Skin epidermis (tissue), 12 donors: ENCODE results near the gene STOX2.

Experiments used
- H3K27ac ChIP-seq, 21 experiments: fragments of 200-600 bp; sonication (generic) in 11 of 21; one replicate each; pipeline ENCODE4 v1.5.0; 2020; ENCODE audit warnings: mild to moderate bottlenecking in 3 of 21, inconsistent platforms in 2 of 21, moderate library complexity in 2 of 21
- H3K4me3 ChIP-seq, 7 experiments: fragments of 200-600 bp; sonication (generic) in 2 of 7; one replicate each; pipeline ENCODE4 v1.5.0; 2020; ENCODE audit warnings: inconsistent platforms in 2 of 7, mild to moderate bottlenecking in 2 of 7, moderate library complexity in 1 of 7

Gene STOX2

DNA sequence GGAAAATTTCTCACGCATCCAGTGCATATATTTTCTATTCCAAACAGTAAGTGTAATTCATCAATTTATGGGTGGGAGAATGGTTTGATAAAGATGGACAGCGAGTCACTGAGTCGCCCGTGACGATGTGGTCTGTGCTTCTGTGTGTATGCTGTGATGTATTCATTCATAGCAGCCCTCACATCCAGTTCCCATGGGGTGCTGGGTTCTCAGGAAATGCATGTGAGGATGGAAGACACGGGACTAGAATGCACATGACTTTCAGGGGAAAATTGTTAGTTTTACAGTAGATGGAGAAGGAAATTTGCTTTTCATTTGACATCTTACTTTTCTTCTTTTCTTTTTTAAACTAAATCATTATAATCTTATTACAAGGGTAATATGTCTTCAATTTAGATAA lies 152.9 kb downstream of the STOX2 start:
- Histone ChIP-seq H3K27ac (no peak overlapping the region), H3K4me3 (no peak overlapping the region)

DNA sequence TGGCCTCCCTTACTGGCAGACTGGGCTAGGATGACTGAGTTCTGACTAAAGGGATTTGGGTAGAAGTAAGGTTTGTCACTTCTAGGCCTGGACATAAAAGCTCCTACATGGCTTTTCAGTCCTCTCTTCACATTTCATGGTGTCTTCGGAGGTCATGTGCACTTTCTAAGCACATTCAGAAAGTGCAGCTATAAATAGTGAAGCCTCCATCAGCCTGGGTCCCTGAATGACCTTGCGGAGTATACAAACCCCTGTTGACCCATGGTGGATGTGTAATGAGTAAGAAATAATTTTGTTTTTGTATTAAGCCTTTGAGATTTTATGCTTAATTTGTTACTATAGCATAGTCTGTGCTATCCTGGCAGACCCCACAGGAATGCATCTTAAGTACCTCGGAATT lies 154.0 kb downstream of the STOX2 start:
- H3K4me3 ChIP-seq, result no peak overlapping the region
- H3K27ac ChIP-seq, result no peak overlapping the region

DNA sequence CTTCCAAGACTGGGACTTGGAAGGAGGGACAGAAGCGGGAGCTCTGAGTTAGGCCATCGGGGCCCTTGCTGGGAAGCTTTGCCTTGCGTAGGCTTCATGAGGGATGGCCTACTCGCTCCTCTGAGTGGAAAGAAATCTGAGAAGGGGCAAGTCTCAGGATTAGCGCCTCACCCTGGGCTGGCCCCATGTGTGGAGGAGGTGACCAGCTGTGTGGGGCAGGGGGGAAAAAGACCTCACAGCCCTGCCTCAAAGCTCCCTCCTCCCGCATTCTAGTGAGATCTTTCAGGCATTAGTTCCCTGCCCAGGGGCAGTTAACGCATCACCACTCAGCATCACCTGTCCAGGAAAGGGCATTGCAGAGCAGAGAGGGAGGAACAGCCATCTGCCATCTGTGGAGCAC lies 156.5 kb downstream of the STOX2 start:
- H3K4me3 ChIP-seq, result no peak overlapping the region

DNA sequence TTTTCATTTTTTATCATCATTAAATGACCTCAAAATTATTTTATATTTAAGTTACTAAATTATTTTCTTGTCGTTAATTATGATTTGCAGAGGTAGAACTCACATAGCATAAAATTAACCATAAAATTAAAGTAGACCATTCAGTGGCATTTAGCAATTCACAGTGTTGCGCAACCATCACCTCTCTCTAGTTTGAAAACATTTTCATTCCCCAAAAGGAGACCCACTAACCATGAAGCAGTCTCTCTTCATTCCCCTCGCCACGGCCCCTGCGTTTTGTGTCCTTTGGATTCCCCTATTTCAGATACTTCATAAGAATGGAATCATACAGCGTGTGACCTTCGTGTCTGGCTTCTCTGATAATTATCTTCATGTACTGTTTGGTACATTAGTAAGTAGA lies 157.7 kb downstream of the STOX2 start:
- Histone ChIP-seq H3K27ac (no peak overlapping the region), H3K4me3 (no peak overlapping the region)

More for the DNA sequence above, 156.5 kb downstream of the STOX2 start:
- no peak overlapping the region for H3K27ac ChIP-seq

DNA sequence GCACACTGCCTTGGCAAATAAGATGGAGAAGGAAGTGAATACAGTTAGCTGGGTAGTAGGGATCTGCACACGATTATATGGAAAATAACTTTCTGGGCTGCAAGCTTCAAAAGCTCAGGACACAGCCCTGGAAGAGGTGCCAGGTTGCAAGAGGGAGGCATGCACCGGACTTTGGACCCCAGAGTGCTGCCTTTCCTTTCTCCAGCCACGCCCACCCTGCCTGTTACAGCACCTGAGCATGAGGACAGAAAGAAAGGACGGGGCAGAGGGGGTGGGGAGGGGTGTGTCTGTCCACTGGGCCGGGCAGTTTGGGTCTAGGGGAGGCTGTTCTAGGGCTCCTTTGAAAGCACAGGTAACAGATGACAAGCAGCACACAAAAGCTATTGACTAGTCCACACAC lies 159.8 kb downstream of the STOX2 start:
- no peak overlapping the region for H3K4me3 ChIP-seq
- no peak overlapping the region for H3K27ac ChIP-seq

DNA sequence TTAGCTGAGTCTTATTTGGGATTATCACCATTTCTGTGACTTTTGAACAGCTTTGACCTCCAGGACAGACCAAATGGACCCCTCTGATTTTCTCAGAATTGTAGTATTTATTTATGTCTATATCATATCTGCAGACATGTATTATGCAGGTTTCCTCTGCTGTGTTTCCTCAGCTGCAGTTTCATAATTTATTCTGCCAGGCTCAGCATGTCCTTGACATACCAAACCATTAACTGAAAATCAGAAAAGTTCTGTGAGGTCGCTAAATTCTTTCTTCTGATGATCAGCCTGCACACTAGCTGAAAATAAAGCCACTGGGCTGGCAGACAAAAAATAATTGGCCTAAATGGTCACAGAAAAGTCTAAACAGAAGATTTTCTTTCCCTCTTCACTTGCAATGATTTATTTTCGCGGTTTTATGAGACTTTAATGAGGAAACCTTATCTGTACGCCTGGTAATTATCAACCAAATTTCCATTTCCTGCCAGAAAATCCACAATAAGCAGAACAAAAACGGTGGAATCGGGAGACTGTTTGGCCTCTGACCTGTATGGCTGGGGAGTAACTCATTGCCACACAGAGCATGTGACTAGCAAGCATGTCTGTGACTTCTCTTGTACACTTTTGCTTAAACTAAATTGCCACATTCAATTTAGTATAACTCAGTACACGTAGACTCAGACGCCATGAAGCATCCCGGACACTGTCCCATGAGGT lies 161.6 kb downstream of the STOX2 start:
- H3K4me3 ChIP-seq, result no peak overlapping the region
- no peak overlapping the region for H3K27ac ChIP-seq

DNA sequence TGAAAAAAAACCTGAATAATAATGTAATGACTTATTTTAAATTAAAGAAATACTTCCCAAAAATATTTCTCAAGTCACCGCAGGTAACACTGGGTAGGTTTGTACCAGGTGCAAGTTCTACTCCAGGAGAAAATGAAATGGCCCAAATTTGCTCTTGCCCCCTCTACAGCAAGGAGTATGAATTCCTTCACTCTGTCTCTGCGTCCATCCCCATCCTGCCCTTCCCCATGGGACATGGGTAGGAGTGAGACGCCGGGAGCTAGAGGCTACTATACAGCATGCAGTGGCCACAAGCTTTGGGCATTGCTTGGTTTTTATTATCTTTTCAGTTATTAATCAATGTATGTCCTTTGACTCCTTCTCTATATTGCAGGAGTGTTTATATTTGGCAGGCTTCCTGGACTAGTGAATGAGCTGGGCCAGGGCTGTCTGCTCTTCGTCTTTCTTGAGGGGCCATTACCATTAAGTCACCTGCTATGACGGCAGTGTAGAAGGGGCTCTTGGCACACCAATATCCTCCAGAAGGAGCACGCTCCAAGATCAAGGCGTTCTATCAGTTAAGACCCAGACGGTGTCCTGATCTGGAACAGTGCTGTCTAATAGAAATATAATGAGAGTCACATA lies 162.9 kb downstream of the STOX2 start:
- H3K4me3 ChIP-seq, result no peak overlapping the region
- no peak overlapping the region for H3K27ac ChIP-seq
